HFFc6 (cell line): ENCODE results near the gene CLDN10. TPM values are rescaled to one million over a fixed set of nuclear protein-coding genes. Genes with fewer than 3 reads are reported as not detected.

ENCODE experiments used
- DNase-seq: peaks from one replicate; pipeline ENCODE4 v3.0.0-alpha.2; 2018
- H3K27ac Mint-ChIP-seq: 2 replicates; pipeline ENCODE4 v1.8.0; 2020; ENCODE audit warnings: mild to moderate bottlenecking, mixed read lengths
- H3K27me3 Mint-ChIP-seq: 2 replicates; pipeline ENCODE4 v1.8.0; 2021; ENCODE audit warnings: mild to moderate bottlenecking, moderate library complexity, mixed read lengths; ENCODE audit not compliant: insufficient read depth
- H3K36me3 Mint-ChIP-seq: 2 replicates; pipeline ENCODE4 v1.8.0; 2021; ENCODE audit warnings: low read depth, mixed read lengths
- H3K4me1 Mint-ChIP-seq: 2 replicates; pipeline ENCODE4 v1.8.0; 2020; ENCODE audit warnings: low read depth, mixed read lengths
- H3K4me3 Mint-ChIP-seq: 2 replicates; pipeline ENCODE4 v1.8.0; 2020; ENCODE audit warnings: mild to moderate bottlenecking, moderate library complexity, mixed read lengths
- H3K9me3 Mint-ChIP-seq: 2 replicates; pipeline ENCODE4 v1.8.0; 2020; ENCODE audit warnings: mild to moderate bottlenecking, mixed read lengths
- total RNA-seq, 6 experiments: library from RNA; stranded (reverse); fragmentation: NEBNext Ultra II Directional; extraction: Animal tissue kit (Norgen Biotek cat#: 25700); gene quantifications; 2 replicates in 1 of 6; 3 replicates in 5 of 6; pipeline ENCODE4 v1.2.3, GENCODE V29; 2021
- TF ChIP-seq, protein P1 (sequence below): fragments of 200-600 bp; sonication (generic); IDR thresholded peaks from 2 replicates; pipeline ENCODE4 v1.5.0; 2021; ENCODE audit warnings: antibody characterized with exemption, mild to moderate bottlenecking

CLDN10 gene
- total RNA-seq, 6 experiments from 2014 or later, result not detected

DNA sequence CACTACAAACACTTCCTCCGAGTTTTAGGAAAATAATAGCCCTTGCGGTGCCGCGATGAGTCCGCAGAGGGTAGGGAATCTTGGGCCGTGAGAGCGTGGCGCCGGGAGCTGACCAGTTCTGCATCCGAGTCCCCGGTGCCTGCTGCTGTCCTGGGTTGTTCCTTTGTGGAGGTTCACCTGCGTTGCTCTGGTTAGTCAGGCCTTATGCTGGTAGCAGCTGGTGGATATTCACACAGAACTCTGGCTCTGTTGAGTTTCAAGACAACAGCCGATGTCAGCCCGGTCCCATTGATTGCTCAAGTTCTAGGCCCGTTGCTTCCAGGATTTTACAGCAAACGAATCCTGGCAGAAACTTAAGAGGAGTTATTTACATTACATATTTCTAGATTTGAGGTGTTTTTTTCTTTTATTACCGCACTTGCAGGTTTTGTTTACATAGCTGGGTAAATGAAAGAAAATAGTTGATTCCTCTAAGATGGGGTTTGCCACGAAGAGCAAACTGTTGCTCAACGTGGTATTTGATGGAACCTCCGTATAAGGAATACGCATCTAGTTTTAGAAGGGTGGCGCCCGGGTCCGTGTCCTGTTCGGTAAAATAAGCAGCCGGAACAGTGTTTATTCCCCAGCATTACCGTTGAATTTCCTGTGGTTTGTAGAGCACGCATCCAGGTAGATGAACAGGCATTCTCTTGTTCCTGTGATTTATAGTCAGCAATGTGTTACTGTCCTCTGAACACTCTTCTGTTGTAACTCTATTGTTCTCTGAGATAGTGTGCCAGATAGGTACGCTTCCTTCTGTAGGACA is 1.3 kb downstream of the CLDN10 start:
- Mint-ChIP-seq H3K27me3 (peaks cover 39% of the 10 kb centered on the region), H3K9me3 (no peaks in the 10 kb centered on the region), H3K27ac (no peak overlapping the region), H3K4me3 (no peak overlapping the region), H3K36me3 (no peaks in the 10 kb centered on the region), H3K4me1 (no peaks in the 10 kb centered on the region)
- TF ChIP-seq, protein P1, sequence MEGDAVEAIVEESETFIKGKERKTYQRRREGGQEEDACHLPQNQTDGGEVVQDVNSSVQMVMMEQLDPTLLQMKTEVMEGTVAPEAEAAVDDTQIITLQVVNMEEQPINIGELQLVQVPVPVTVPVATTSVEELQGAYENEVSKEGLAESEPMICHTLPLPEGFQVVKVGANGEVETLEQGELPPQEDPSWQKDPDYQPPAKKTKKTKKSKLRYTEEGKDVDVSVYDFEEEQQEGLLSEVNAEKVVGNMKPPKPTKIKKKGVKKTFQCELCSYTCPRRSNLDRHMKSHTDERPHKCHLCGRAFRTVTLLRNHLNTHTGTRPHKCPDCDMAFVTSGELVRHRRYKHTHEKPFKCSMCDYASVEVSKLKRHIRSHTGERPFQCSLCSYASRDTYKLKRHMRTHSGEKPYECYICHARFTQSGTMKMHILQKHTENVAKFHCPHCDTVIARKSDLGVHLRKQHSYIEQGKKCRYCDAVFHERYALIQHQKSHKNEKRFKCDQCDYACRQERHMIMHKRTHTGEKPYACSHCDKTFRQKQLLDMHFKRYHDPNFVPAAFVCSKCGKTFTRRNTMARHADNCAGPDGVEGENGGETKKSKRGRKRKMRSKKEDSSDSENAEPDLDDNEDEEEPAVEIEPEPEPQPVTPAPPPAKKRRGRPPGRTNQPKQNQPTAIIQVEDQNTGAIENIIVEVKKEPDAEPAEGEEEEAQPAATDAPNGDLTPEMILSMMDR, result no peak
- DNase-seq, result no peak

- no peak for DNase-seq
- TF ChIP-seq, protein P1, result no peak
- H3K36me3 Mint-ChIP-seq, result no peaks in the 10 kb centered on the region
- peaks cover 37% of the 10 kb centered on the region for H3K27me3 Mint-ChIP-seq
- no peak overlapping the region for H3K27ac Mint-ChIP-seq
- no peak overlapping the region for H3K4me3 Mint-ChIP-seq
- no peaks in the 10 kb centered on the region for H3K4me1 Mint-ChIP-seq
- H3K9me3 Mint-ChIP-seq, result no peaks in the 10 kb centered on the region
Observed at GRCh38 chr13:95557013-95557412, 4.5 kb downstream of the CLDN10 start.

DNA sequence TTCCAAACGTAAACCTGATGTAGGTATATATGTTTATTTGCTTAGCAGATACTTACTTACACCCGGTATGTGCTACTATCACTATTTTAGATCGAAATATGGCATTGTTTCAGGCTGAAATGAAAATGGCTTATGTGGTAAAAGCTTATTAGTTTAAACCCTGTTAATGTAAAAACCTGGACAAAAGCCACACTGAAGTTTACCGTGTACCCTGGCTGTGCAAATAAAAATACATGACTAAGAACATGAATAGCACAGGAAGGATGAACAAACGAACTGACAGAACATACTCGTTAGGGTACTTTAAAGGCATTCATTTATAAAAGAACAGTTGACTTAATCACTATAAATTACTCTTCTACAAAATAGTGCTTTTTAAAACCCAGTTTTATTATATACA is 6.6 kb downstream of the CLDN10 start:
- TF ChIP-seq, protein P1, result no peak
- DNase-seq, result no peak
- no peaks in the 10 kb centered on the region for H3K36me3 Mint-ChIP-seq
- H3K27me3 Mint-ChIP-seq, result peaks cover 29% of the 10 kb centered on the region
- H3K27ac Mint-ChIP-seq, result no peak overlapping the region
- no peaks in the 10 kb centered on the region for H3K9me3 Mint-ChIP-seq
- peaks cover under 1% of the 10 kb centered on the region; the same call in 1 of the 2 replicates for H3K4me1 Mint-ChIP-seq
- no peak overlapping the region for H3K4me3 Mint-ChIP-seq

DNA sequence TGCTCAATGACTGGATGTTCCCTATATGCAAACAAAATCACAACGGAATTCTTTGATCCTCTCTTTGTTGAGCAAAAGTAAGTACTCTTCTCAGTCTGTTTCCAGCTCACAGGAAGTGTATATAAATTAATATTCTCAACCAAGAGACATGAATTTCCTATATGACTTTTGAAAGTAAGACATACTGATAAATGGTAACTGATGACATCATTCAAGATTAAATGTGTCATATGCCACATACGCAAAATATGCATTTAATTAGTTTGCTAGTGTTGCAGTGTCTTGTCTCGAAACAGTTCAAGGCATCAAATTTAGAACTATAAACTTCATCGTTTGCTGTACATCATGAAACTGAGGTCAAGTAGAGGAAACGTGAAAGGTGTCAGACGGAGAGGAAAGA is 7.9 kb downstream of the CLDN10 start:
- H3K27ac Mint-ChIP-seq, result no peak overlapping the region
- H3K4me1 Mint-ChIP-seq, result peaks cover 12% of the 10 kb centered on the region
- no peak for DNase-seq
- H3K9me3 Mint-ChIP-seq, result no peaks in the 10 kb centered on the region
- H3K27me3 Mint-ChIP-seq, result peaks cover 21% of the 10 kb centered on the region
- H3K36me3 Mint-ChIP-seq, result no peaks in the 10 kb centered on the region
- TF ChIP-seq, protein P1, result no peak
- no peak overlapping the region for H3K4me3 Mint-ChIP-seq

DNA sequence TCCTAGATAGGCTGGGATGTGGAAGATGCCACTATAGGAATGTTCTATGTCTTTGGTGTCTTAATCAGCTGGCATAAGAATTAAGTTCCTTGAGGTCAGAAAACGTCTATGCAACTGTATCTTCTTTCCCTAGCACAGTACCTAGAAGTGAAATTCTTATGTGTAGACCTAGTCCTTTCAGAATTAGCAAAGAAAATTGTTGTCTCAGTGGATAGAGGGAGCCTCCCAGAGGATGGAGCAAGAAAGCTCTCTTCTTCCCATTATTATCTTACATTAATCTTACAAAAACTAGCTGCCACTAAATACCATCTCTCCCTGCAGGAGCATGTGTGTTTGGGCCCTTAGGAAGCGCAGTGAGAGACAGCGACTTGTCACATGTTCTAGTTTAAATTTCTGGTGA is 11.6 kb downstream of the CLDN10 start:
- TF ChIP-seq, protein P1, result peak; percentile 31; the same call in 1 of the 2 replicates
- DNase-seq, result peak; percentile 7
- 0 out of 2 replicates have a peak, but pooled peaks cover 6% of the 10 kb centered on the region for H3K9me3 Mint-ChIP-seq
- H3K27ac Mint-ChIP-seq, result no peak overlapping the region
- H3K4me3 Mint-ChIP-seq, result no peak overlapping the region
- peaks cover 12% of the 10 kb centered on the region for H3K4me1 Mint-ChIP-seq
- H3K27me3 Mint-ChIP-seq, result peaks cover 10% of the 10 kb centered on the region
- H3K36me3 Mint-ChIP-seq, result peaks cover 4% of the 10 kb centered on the region; the same call in 1 of the 2 replicates
